ENCODE data around the gene TMCO1.
"Not testable (repeated sequence)": the region's sequence is repeated elsewhere in the genome, so short reads cannot be mapped to it uniquely, and the experiment has no call there.

Gene TMCO1

DNA sequence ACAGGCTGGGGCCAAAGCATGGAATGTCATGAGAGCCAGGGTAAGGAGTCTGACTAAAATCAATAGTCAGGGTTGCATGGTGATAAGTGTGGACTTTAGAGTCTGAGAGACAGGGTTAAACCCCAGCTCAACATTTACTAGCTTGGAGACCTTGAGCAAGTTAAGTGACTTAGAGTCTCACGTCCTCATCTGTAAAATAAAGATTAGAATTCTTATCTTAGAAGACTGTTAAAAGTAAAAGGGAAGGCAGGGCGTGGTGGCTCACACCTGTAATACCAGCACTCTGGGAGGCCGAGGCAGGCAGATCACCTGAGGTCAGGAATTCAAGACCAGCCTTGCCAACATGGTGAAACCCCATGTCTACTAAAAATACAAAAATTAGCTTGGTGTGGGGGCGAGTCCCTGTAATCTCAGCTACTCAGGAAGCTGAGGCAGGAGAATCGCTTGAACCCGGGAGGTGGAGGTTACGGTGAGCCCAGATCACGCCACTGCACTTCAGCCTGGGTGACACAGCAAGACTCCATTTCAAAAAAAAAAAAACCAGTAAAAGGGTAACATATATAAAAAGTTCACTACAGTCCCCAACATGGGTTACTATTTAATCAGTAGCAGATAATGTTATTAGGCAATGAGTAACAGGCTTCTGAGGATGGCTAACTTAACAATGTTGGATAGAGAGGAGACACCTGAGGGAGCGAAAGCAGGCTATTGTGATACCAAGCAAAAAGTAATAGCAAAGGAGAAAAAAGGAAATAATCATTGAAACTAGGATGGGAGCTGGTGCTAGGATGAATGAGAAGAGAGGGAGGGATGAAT lies 20.8 kb downstream of the TMCO1 start:
- no peak for DNase-seq (ENCODE audit: low read depth)

DNA sequence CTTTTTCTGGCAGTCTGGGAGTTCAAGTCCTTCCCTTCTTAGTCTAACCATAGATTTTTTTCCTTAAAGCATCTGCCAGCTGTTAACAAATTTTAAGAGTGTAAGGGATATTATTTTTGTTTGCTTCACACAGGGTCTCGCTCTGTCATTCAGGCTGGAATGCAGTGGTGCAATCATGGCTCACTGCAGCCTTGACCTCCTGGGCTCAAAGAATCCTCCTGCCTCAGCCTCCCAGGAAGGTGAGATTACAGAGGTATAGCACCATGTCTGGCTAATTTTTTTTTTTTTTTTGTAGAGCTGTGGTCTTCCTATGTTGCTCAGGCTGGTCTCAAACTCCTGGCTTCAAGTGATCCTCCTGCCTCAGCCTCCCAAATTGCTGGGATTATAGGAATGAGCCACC lies 23.8 kb downstream of the TMCO1 start:
- DNase-seq (ENCODE audit: low read depth), result not testable (repeated sequence)

DNA sequence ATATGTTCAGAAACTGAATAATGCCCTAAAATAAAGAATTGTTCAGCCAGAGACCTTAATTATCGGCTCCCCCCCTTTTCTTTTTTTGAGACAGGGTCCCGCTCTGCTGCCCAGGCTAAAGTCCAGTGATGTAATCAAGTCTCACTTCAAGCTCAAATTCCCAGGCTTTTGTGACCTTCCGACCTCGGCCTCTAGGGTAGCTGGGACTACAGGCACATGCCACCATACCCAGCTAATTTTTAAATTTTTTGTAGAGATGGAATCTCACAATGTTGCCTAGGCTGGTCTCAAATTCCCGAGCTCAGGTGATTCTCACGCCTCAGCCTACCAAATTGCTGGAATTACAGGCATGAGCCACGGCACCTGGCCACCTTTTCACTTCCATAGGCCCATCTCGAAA lies 26.5 kb downstream of the TMCO1 start:
- DNase-seq (ENCODE audit: low read depth), result no peak

DNA sequence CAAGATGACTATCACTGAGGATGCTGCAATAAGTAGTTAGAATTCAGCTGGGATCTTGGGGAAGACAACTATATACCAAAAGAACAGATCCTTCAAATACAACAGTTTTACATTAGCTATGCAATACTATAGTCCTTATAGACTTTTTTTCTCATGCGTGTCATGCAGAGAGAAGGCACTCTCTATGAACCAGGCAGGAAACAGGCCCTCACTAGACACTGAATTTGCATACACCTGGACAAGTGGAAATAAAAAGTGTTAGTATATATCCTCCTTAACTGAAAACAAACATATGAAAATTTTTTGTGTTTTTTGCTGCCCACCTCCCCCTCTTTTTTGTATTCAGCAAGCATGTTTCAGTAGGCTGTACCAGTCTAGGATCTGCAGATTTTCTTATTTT lies 29.9 kb downstream of the TMCO1 start:
- DNase-seq (ENCODE audit: low read depth), result no peak

DNA sequence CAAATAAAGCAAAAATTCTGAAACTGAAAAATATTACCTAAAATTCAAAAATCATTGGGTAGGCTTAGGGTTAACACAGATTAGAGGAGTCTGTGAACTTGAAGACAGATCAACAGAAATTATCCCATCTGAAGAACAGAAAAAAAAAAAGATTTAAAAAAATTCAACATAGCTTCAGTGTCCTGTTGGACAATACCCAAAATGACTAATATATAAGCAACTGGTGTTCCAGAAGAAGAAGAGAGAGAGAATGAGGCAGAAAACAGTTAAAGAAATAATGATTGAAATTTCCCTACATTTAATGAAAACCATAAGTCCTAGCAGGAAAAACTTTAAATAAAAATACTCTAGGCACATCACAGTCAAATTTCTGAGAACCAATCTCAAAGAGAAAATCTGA lies 31.5 kb downstream of the TMCO1 start:
- no peak for DNase-seq (ENCODE audit: low read depth)

DNA sequence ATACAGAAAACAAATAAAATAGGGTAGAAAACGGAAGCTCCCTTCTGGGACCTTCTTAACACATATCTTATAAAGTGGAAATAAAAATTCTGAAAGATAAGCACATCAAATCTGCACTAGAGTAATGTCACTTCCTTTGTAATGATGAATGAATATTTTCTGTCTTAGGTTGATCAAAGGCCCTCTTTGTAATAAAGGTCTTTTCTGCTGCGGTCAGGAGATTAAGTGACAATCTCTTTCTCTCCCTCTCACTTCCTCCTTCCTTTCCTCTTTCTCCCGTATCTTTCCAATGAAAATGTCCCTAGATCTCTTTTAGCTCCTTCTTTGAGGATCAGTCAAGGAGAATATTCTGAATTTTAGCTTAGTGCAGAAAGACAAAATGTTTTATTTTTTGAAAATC lies 33.8 kb downstream of the TMCO1 start:
- DNase-seq (ENCODE audit: low read depth), result no peak

DNA sequence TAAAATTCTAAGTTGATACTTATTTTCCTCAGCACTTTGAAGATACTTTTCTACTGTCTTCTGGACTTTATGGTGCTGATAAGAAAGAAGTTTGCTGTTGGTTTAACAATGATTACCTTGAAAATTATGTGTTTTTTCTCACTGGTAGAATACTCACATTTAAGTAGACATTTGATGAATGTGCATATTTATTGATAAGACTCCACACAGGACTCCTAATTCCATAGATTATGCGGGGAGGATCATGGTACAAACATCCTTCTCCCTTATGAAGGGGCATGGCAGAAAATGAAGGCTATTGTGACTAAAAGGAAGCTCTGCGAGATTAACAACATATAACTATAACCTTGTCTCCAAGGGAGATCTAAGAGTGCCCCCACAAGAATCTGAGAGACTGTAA lies 41.8 kb downstream of the TMCO1 start:
- no peak for DNase-seq (ENCODE audit: low read depth)

DNA sequence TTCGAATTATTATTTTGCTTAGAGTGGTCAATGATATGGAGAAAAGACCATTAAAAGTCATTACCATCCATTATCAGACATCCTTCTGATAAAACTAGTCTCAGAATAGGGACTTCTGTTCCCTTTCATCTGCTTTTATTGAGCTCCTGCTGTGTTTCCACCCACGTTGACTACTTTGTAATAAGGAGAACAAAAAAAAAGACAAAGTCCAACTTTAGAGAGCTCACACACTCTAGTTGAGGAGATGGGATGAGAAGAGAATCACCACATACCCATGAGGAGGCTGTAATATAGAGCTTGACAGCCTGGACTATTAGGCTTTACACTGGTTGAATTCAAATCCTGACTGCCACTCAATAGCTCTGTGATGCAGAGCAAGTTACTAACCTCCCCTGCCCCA lies 42.5 kb downstream of the TMCO1 start:
- DNase-seq (ENCODE audit: low read depth), result no peak

DNA sequence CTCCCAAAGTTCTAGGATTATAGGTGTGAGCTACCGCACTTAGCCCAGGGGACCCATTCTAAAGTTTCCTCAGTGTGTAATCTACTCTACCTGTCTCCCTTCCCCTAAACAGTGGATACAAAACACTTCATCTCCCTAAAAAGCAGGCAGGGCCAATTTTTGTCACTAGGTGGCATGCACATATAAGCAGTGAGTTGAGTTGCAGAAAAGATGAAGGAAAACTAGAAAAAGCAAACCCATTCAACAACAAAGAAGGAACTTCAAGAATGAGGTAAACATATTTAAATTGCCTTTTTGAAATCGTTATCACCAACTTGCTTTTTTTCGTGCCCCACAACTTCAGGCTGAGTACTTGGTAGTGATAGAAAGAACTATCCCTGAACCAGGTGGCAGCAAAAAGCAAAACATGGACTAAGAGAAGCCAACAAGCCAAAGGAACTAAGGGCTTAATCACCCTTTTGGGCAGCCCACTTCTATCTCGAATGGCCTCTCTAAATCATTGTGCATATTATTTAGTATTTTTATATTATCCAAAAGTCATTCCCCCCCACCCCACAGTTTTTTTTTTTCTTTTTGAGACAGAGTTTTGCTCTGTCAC lies 50.7 kb downstream of the TMCO1 start:
- no peak for DNase-seq (ENCODE audit: low read depth)

DNA sequence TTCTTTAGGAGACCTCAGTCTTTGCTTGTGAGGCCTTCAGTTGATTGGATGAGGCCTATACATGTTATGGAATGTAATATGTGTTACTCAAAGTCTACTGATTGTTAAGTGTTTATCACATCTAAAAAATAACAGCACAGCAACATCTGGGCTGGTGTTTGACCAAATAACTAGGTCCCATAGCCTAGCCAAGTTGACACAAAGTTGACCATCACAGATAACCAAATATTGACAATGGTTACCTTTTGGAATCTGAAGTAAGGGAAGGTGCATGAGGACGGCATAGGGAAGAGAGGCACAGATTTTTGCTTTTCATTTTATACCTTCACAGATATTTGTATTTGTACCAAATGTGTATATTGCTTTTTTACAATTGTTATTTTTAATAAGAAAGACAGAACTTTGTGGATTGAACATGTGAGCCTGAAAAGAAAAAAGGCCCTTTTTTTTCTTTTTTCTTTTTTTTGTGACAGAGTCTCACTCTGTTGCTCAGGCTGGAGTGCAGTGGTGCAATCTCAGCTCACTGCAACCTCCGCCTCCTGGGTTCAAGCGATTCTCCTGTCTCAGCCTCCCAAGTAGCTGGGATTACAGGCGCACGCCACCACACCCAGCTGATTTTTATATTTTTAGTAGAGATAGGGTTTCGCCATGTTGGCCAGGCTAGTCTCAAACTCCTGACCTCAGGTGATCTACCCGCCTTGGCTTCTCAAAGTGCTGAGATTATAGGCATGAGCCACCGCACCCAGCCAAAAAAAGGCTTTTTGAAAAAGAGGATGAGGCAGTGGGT lies 52.2 kb downstream of the TMCO1 start:
- not testable (repeated sequence) for DNase-seq (ENCODE audit: low read depth)

DNA sequence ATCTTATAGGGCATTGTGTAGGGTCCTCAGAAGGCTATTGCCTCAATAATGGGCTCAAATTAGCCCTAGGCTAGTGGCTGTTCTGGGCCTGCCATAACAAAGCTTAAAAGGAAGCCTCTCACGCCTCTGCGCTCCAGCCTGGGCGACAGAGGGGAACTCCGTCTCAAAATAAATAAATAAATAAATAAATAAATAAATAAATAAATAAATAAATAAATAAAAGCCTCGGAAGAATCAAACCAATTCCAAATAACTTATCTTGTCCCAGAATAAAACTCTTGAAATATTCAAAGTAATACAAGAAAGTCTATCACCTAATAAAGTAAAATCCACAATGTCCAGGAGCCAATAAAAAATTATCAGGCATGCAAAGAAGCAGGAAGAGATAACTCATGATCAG lies 55.9 kb downstream of the TMCO1 start:
- DNase-seq (ENCODE audit: low read depth), result no peak

DNA sequence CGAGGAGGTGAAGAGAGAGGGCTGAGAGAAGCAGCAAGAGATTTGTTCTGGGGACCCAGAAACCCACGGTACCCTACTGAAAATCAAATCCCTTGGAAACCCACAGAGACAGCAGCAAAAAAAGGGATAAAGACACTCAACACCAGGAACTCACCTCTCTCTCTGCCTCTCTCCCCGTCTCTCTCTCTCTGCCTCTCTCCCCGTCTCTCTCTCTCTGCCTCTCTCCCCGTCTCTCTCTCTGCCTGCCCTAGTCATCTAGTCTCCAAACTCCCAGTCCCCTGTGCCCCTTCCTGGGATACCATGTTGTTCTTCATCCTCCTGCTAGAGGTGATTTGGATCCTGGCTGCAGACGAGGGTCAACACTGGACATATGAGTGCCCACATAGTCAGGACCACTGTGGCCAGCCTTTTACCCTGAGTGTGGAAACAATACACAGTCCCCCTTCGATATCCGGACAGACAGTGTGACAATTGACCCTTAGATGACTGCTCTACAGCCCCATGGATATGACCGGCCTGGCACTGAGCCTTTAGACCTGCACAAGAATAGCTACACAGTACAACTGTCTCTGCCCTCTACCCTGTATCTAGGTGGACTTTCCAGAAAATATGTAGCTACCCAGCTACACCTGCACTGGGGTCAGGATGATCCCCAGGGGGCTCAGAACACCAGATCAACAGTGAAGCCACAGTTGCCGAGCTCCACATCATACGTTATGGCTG lies 60.5 kb downstream of the TMCO1 start:
- no peak for DNase-seq (ENCODE audit: low read depth)

DNA sequence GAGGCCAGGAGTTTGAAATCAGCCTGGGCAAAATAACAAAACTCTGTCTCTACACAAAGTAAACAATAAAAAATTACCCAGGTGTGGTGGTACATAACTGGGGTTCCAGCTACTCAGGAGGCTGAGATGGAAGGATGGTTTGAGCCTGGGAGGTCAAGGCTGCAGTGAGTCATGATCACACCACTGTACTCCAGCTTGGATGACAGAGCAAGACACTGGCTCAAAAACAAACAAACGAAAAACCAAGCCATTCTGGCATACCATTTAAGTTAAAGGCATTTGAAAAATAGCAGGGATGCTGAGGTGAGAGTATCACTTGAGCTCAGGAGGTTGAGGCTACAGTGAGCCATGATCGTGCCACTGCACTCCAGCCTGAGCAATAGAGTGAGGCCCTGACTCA lies 65.0 kb downstream of the TMCO1 start:
- no peak for DNase-seq (ENCODE audit: low read depth)

DNA sequence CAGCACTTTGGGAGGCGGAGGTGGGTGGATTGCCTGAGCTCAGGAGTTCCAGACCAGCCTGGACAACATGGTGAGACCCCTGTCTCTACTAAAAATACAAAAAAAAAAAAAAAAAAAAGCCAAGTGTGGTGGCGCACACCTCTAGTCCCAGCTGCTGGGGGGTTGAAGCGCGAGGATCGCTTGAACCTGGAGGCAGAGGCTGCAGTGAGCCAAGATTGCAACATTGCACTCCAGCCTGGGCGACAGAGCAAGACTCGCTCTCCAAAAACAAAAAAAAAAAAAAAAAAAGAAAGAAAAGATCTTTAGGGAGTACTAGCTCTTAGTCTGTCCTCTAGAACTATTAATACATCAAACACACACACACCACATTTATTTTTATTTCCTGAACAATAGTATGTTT lies 66.7 kb downstream of the TMCO1 start:
- not testable (repeated sequence) for DNase-seq (ENCODE audit: low read depth)

DNA sequence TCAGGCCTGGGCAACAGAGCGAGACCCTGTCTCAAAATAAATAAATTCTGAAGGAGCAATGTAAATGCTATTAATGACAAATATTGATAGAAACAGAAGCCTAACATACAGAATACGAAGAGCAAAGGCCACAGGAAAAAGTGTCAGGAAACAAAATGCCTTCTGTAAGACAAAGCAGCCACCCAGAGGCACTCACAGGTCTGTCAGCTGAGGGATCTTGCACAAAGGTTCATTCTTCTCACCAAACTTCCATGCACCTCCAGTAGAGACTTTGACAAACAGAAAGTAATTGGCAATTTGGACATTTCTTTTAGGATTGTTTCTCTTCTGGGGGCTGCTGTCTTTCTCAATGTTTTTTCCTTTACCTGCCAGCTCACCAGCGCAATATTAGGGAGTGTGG lies 69.1 kb downstream of the TMCO1 start:
- no peak for DNase-seq (ENCODE audit: low read depth)

DNA sequence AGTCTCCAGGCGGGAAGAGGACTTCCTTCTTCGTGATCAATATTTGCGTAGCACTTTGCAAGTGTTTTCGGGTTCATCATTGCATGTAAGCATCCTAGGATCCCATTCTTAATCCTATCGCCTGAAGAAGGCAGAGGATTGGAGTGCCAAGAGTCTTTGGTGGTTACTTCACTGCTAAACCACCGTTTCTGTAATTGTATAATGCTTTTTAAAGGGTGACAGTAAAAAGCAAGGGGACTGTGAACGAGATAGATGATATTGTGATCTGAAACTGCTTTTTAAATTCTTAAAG lies 70.0 kb downstream of the TMCO1 start:
- no peak for DNase-seq (ENCODE audit: low read depth)

DNA sequence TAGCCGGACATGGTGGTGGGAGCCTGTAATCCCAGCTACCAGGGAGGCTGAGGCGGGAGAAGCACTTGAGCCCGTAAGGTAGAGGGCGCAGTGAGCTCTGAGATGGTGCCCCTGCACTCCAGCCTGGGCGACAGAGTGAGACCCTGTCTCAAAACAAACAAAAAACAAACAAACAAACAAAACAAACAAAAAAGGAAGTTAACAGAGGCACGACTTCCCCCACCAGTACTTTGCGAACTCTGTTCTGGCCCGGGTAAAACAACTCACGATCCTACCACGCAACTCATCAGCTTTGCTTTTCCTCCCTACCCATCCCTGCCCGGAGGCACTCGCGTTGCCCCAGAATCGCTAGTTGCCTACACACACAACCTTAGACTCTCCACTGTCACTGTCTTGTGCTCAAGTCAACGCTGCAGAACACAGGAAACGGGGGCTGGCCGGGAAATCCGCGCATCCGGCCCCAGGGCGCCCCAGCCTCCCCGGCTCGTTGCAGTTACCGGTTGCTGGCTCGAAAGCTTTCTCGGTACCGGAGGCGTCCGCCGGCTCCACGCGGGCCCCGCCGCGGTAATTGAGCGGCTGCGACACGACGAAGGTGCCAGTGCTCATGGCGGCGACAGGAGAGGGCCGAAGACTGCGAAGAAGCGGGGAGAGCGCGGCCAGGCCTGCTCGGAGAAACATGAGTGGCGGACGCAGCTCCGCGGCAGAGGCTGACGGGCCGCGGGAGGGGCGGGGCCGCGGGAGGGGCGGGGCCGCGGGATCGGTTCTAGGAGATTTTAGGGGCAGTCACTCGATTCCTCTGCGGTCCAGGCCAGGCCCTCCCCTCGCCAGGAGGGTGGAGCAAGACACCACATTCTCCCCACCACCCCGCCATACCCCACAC lies 70.5 kb downstream of the TMCO1 start, which contains the start of gene ALDH9A1:
Gene ALDH9A1 (minus strand): TSS at position 682 of the 880 bp plus-strand sequence. CDS start 4 bp downstream, at position 678.
- DNase-seq (ENCODE audit: low read depth), result peak; percentile 61

DNA sequence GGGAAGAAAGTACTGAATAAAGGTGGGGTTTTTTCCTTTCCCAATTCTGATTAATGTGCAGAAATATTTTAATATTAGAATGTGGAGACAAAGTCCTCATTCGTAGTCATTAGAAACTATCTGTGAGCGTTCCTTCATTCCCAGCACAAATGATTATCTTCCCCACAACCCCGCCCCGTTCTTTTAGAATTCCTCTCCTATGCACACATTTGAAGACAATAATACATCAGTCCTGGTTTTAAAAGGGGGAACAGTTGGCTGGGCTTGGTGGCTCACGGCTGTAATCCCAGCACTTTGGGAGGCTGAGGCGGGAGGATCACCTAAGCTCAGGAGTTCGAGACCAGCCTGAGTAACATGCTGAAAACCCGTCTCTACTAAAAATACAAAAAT lies 71.2 kb downstream of the TMCO1 start:
- no peak for DNase-seq (ENCODE audit: low read depth)

DNA sequence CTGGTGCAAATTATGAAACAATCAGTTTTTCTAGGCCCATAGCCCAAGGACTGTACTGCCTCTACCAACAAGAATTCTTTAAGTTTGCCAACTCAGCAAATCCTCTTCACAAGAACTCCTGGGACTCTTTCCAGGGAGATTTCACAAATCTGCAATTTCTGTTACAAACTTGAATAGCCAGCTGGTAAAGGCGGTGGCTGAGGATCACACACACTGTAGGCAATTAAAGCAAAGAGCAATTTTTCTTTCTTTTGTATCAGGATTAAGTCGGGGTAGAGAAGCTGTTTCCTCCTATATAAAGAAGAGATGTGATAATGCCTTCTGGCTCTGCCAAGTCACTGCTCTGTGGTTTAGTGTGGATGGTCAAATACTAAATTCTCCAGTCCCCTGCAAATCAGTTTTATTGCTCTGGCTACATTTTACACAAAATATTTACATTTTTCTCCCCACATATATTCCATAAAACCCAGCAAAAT lies 72.0 kb downstream of the TMCO1 start:
- DNase-seq (ENCODE audit: low read depth), result no peak

DNA sequence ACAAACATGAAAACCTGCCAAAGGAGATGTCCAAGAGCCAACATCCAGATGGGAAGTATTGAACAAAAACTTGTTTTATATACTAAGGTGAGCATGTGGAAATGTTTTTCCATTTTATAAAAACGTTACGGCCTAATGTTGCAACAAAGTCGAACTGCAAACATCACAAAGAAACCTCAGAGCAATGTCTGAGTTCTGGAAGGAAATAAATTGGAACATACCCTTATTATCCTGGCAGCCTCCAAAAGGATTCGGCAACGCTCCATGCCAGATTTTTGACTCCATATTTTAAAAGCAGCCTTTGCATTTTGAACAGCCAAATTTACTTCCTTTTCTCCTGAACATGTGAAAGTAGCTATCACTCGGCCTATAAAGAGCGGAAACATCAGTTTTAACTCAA lies 73.6 kb downstream of the TMCO1 start:
- DNase-seq (ENCODE audit: low read depth), result no peak

DNA sequence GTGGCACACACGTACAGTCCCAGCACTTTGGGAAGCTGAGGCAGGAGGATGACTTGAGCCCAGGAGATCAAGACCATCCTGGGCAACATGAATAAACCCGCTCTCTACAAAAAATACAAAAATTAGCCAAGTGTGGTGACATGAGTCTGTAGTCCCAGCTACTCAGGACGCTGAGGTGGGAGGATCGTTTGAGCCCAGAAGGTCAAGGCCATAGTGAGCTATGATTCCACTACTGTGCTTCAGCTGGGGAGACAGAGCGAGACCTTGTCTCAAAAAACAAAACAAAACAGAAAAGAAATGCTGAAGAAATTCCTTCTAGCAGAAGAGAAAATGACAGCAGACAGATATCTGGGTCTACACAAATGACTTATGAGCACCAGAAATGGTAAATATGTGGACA lies 80.6 kb downstream of the TMCO1 start:
- no peak for DNase-seq (ENCODE audit: low read depth)
